Endothelial cell of umbilical vein (primary cell): ENCODE measurements around the gene RGS6. TPM values are rescaled to one million over a fixed set of nuclear protein-coding genes. Genes with fewer than 3 reads are reported as not detected.

Experiments used
- BruUV-seq: library from RNA; stranded (reverse); fragments of 400-500 nt; replicated peaks from 2 replicates; lab custom pipeline; 2021; lab: Mats Ljungman, UMichigan
- CTCF ChIA-PET: fragments of 300-600, 350-600 bp; sonication (Branson Sonifier 250); formaldehyde crosslinking; loops from one replicate; lab custom pipeline; 2021; ENCODE audit warnings: antibody characterized with exemption, inconsistent platforms; lab: Charles Lee
- POLR2A ChIA-PET: fragments of 300-600, 350-600 bp; sonication (Branson Sonifier 250); formaldehyde crosslinking; loops from one replicate; lab custom pipeline; 2021; ENCODE audit warnings: antibody characterized with exemption, inconsistent platforms; lab: Charles Lee
- DNase-seq: peaks from one replicate; pipeline ENCODE4 v3.0.0-alpha.2; 2011; ENCODE audit warnings: low read depth, low spot score
- FAIRE-seq: peaks from 2 replicates; lab custom pipeline; 2011; peaks lifted over from hg19 to GRCh38; lab: Jason Lieb, UNC
- H2AFZ ChIP-seq: 2 replicates; pipeline ENCODE4 v1.6.0; 2012; ENCODE audit warnings: low read depth, low read length, control low read depth, inconsistent platforms
- H3K27ac ChIP-seq: 2 replicates; pipeline ENCODE4 v1.5.1; 2011; ENCODE audit warnings: low read depth, mild to moderate bottlenecking, control low read depth, low read length, moderate library complexity; ENCODE audit not compliant: insufficient read depth
- H3K27me3 ChIP-seq, 2 experiments: 2 replicates each; pipeline versions ENCODE4 v1.6.0 to v1.6.1; 2011; ENCODE audit warnings: low read length in 2 of 2, mixed read lengths in 1 of 2; ENCODE audit not compliant: control insufficient read depth in 2 of 2, insufficient read depth in 2 of 2
- H3K36me3 ChIP-seq, 2 experiments: 2 replicates in 1 of 2; 3 replicates in 1 of 2; pipeline ENCODE4 v1.5.1; 2011; ENCODE audit warnings: low read length in 2 of 2, mild to moderate bottlenecking in 1 of 2, moderate library complexity in 1 of 2; ENCODE audit not compliant: control insufficient read depth in 2 of 2, insufficient read depth in 2 of 2; ENCODE audit errors: extremely low read depth in 1 of 2
- H3K4me1 ChIP-seq: 3 replicates; pipeline ENCODE4 v1.5.1; 2011; ENCODE audit warnings: mild to moderate bottlenecking, low read length; ENCODE audit not compliant: control insufficient read depth, insufficient read depth; ENCODE audit errors: extremely low read depth
- H3K4me2 ChIP-seq: 2 replicates; pipeline ENCODE4 v1.6.1; 2011; ENCODE audit warnings: low read length, control low read depth, mixed read lengths; ENCODE audit not compliant: insufficient read depth
- H3K4me3 ChIP-seq, 3 experiments: fragments of 200-600 bp in 1 of 3; sonication (generic), shearing (Covaris generic) in 1 of 3; replicated peaks in 1 of 3; 2 replicates each; pipeline ENCODE4 v1.5.1; 2011 to 2016; ENCODE audit warnings: control low read depth in 3 of 3, low read length in 3 of 3, mild to moderate bottlenecking in 2 of 3, inconsistent platforms in 1 of 3, low read depth in 1 of 3, moderate library complexity in 1 of 3; ENCODE audit not compliant: insufficient read depth in 1 of 3
- H3K79me2 ChIP-seq: 2 replicates; pipeline ENCODE4 v1.6.0; 2012; ENCODE audit warnings: low read length, inconsistent platforms; ENCODE audit not compliant: control insufficient read depth, insufficient read depth
- H3K9ac ChIP-seq: replicated peaks from 2 replicates; pipeline ENCODE3; 2011; ENCODE audit warnings: low read length, control low read depth; ENCODE audit not compliant: insufficient read depth; ENCODE audit errors: extremely low read depth
- H3K9me1 ChIP-seq: replicated peaks from 3 replicates; pipeline ENCODE4 v1.6.0; 2011; ENCODE audit warnings: mild to moderate bottlenecking, low read length; ENCODE audit not compliant: control insufficient read depth, insufficient read depth; ENCODE audit errors: extremely low read depth
- H3K9me3 ChIP-seq: replicated peaks from 2 replicates; pipeline ENCODE4 v1.5.1; 2012; ENCODE audit warnings: low read length, inconsistent platforms; ENCODE audit not compliant: control insufficient read depth, insufficient read depth
- H4K20me1 ChIP-seq: replicated peaks from 2 replicates; pipeline ENCODE3; 2011; ENCODE audit warnings: mild to moderate bottlenecking, low read length; ENCODE audit not compliant: control insufficient read depth, insufficient read depth; ENCODE audit errors: extremely low read depth
- EZH2 ChIP-seq: IDR thresholded peaks from 2 replicates; pipeline ENCODE4 v1.6.1; 2012; ENCODE audit warnings: borderline replicate concordance, low read depth, mild to moderate bottlenecking, moderate library complexity, low read length, inconsistent platforms; ENCODE audit not compliant: severe bottlenecking
- FOS ChIP-seq: IDR thresholded peaks from 2 replicates; pipeline ENCODE4 v1.6.1; 2011; ENCODE audit warnings: mild to moderate bottlenecking, low read length, moderate library complexity, borderline replicate concordance; ENCODE audit not compliant: insufficient read depth
- MAX ChIP-seq: IDR thresholded peaks from 2 replicates; pipeline ENCODE4 v1.6.1; 2011; ENCODE audit not compliant: insufficient read depth, insufficient read length
- POLR2A ChIP-seq: IDR thresholded peaks from 2 replicates; pipeline ENCODE4 v1.6.1; 2012; ENCODE audit warnings: low read depth, mild to moderate bottlenecking, control low read depth, low read length
- POLR2AphosphoS5 ChIP-seq: IDR thresholded peaks from 2 replicates; pipeline ENCODE4 v1.6.1; 2012; ENCODE audit warnings: low read depth, mild to moderate bottlenecking, control low read depth, low read length, moderate library complexity; ENCODE audit not compliant: insufficient read depth
- dilution Hi-C: fragments of 300-500 bp; cut with MboI; formaldehyde crosslinking; loops from one replicate; pipeline ENCODE4 v1.15.0; 2019; ENCODE audit warnings: low sequenced_read_pairs; ENCODE audit not compliant: extremely low pct_ligation_motif_present
- intact Hi-C: fragments of 100-400 bp; cut with micrococcal nuclease; formaldehyde crosslinking; loops from one replicate; pipeline ENCODE4 v1.10.0; 2022
- polyA plus RNA-seq, 4 experiments: library from polyadenylated mRNA; depleted of rRNA in 3 of 4; stranded (reverse) in 3 of 4; unstranded in 1 of 4; fragments of >200 nt; gene quantifications; 2 replicates each; pipeline versions ENCODE4 v1.2.1 to v1.2.3, GENCODE V29; 2011 to 2012; ENCODE audit warnings: missing spikeins in 1 of 4
- total RNA-seq: library from RNA; stranded (reverse); gene quantifications from 2 replicates; pipeline ENCODE4 v1.2.3, GENCODE V29; 2021
- TF ChIP-seq, protein P1 (sequence below), 2 donors: IDR thresholded peaks; 1 replicate in 1 of 2; 2 replicates in 1 of 2; pipeline ENCODE4 v1.5.1; 2011; ENCODE audit warnings: low read length in 2 of 2, mild to moderate bottlenecking in 2 of 2, moderate library complexity in 2 of 2, control low read depth in 1 of 2, inconsistent platforms in 1 of 2, low read depth in 1 of 2; ENCODE audit not compliant: insufficient read depth in 1 of 2; ENCODE audit errors: extremely low read depth in 1 of 2

RGS6 gene
- total and polyA plus RNA-seq, 2 donors (not counting 3 experiments of a cell fraction or from before 2014, with no cell fraction given), result not detected

DNA sequence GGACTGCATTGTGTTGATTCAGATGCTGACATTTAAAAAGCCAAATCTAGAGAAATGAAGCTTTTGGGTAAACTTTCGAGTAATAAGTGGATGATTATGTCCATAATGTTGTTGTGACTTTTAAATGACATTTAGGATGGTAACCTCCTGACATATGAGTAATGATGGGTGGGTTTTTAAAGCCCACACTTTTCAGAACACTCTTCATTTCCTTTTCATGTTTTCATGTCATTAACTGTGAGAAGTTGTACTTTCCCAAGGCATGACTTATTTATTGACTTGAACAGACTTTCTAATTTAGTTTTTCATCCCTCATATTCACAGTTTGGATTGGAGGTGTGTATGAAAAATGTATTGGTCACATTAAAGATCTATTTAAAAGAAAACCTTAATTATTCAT, 35.5 kb downstream of the RGS6 start:
- ChIA-PET CTCF (no interaction called here), POLR2A (no interaction called here)
- dilution Hi-C loops, result no loop called here

More for the DNA sequence above, 35.5 kb downstream of the RGS6 start:
- Histone ChIP-seq H3K27ac (no peak overlapping the region), H3K36me3 (no peaks in the 10 kb centered on the region), H2AFZ (no peak overlapping the region), H3K79me2 (no peaks in the 10 kb centered on the region), H3K9ac (no peak overlapping the region), H3K9me3 (peaks cover 1% of the 10 kb centered on the region), H4K20me1 (no peaks in the 10 kb centered on the region), H3K4me3 (no peak overlapping the region), H3K27me3 (no peaks in the 10 kb centered on the region), H3K4me2 (no peak overlapping the region), H3K4me1 (no peaks in the 10 kb centered on the region), H3K9me1 (no peaks in the 10 kb centered on the region)
- TF ChIP-seq EZH2 (no peak), MAX (no peak), FOS (no peak), POLR2A (no peak), POLR2AphosphoS5 (no peak)
- TF ChIP-seq, protein P1, sequence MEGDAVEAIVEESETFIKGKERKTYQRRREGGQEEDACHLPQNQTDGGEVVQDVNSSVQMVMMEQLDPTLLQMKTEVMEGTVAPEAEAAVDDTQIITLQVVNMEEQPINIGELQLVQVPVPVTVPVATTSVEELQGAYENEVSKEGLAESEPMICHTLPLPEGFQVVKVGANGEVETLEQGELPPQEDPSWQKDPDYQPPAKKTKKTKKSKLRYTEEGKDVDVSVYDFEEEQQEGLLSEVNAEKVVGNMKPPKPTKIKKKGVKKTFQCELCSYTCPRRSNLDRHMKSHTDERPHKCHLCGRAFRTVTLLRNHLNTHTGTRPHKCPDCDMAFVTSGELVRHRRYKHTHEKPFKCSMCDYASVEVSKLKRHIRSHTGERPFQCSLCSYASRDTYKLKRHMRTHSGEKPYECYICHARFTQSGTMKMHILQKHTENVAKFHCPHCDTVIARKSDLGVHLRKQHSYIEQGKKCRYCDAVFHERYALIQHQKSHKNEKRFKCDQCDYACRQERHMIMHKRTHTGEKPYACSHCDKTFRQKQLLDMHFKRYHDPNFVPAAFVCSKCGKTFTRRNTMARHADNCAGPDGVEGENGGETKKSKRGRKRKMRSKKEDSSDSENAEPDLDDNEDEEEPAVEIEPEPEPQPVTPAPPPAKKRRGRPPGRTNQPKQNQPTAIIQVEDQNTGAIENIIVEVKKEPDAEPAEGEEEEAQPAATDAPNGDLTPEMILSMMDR (IDR thresholded peaks at IDR 0.05; ENCODE audit: extremely low read depth in 1 of 2, insufficient read depth in 1 of 2, low read depth in 1 of 2, low read length in 2 of 2), result no peak
- FAIRE-seq (no peak), DNase-seq (no peak)
- no TSS peak for BruUV-seq
- intact Hi-C loops, result no loop called here
